Spleen (tissue), 11 donors: Measurements from ENCODE around the gene KRT12. TPM values are rescaled to one million over a fixed set of nuclear protein-coding genes. Genes with fewer than 3 reads are reported as not detected.

Experiments
- DNase-seq: peaks from one replicate; pipeline ENCODE4 v3.0.0-alpha.2; 2020
- H3K27ac ChIP-seq, 8 donors: fragments of 200-600 bp; sonication (generic) in 7 of 8; 1 replicate in 4 of 8; 2 replicates in 4 of 8; pipeline versions ENCODE4 v1.5.0 to v1.8.0; 2016 to 2021; ENCODE audit warnings: inconsistent platforms in 4 of 8, mild to moderate bottlenecking in 4 of 8, moderate library complexity in 1 of 8
- H3K27me3 ChIP-seq, 7 donors: fragments of 200-600 bp; sonication (generic) in 6 of 7; replicated peaks in 1 of 7; 1 replicate in 4 of 7; 2 replicates in 3 of 7; pipeline versions ENCODE4 v1.5.0 to v1.8.0; 2016 to 2021; ENCODE audit warnings: inconsistent platforms in 3 of 7, mild to moderate bottlenecking in 1 of 7
- H3K36me3 ChIP-seq, 6 donors: fragments of 200-600 bp; sonication (generic) in 5 of 6; 1 replicate in 4 of 6; 2 replicates in 2 of 6; pipeline versions ENCODE4 v1.5.0 to v1.8.0; 2016 to 2021; ENCODE audit warnings: inconsistent platforms in 2 of 6
- H3K4me1 ChIP-seq, 6 donors: fragments of 200-600 bp; sonication (generic) in 5 of 6; 1 replicate in 3 of 6; 2 replicates in 3 of 6; pipeline versions ENCODE4 v1.5.0 to v1.8.0; 2016 to 2021; ENCODE audit warnings: inconsistent platforms in 3 of 6
- H3K4me3 ChIP-seq, 8 donors: fragments of 200-600 bp; sonication (generic) in 7 of 8; 1 replicate in 4 of 8; 2 replicates in 4 of 8; pipeline versions ENCODE4 v1.5.0 to v1.8.0; 2016 to 2021; ENCODE audit warnings: inconsistent platforms in 4 of 8, mild to moderate bottlenecking in 4 of 8, moderate library complexity in 2 of 8
- H3K9me3 ChIP-seq, 8 donors: fragments of 200-600 bp; sonication (generic) in 7 of 8; 1 replicate in 4 of 8; 2 replicates in 4 of 8; pipeline versions ENCODE4 v1.5.0 to v1.8.0; 2016 to 2021; ENCODE audit warnings: inconsistent platforms in 4 of 8
- POLR2A ChIP-seq, 3 donors: fragments of 450-650 bp; IDR thresholded peaks; one replicate each; pipeline ENCODE4 v1.5.1; 2017; ENCODE audit warnings: antibody characterized with exemption in 3 of 3, mild to moderate bottlenecking in 1 of 3
- POLR2AphosphoS5 ChIP-seq, 3 donors: sonication (generic); formaldehyde crosslinking; IDR thresholded peaks; one replicate each; pipeline ENCODE4 v1.5.1; 2017; ENCODE audit warnings: antibody characterized with exemption in 3 of 3
- WGBS, 5 donors: extraction: QIAGEN DNeasy Blood & Tissue Kit in 3 of 5; methylation state at CpG; one replicate each; pipeline versions ENCODE4 v1.1.5 to v1.1.7; 2013 to 2018; 5-methylcytosine and 5-hydroxymethylcytosine counted together
- intact Hi-C: fragments of 100-400 bp; cut with DNase I; formaldehyde crosslinking; loops from one replicate; pipeline ENCODE4 v1.15.0; 2023; ENCODE audit warnings: low total_unique reads
- polyA plus RNA-seq, 3 donors: library from polyadenylated mRNA; stranded (reverse); fragments of 200-250 nt; gene quantifications; one replicate each; pipeline ENCODE4 v1.2.1, GENCODE V29; 2013
- total RNA-seq, 7 donors: library from RNA; depleted of rRNA in 3 of 7; stranded (reverse); fragments of >200 nt in 3 of 7; fragmentation: NEBNext Ultra II Directional in 4 of 7; extraction: Animal tissue kit (Norgen Biotek cat#: 25700) in 4 of 7; gene quantifications; one replicate each; pipeline versions ENCODE4 v1.1.0 to v1.2.1, GENCODE V29; 2016 to 2021
- TF ChIP-seq, protein P1 (sequence below), 11 experiments: fragments of 200-600 bp in 7 of 11; fragments of 450-650 bp in 4 of 11; sonication (generic) in 4 of 11; IDR thresholded peaks in 8 of 11; conservative IDR thresholded peaks in 3 of 11; 1 replicate in 7 of 11; 2 replicates in 4 of 11; pipeline versions ENCODE4 v1.4.0 to v1.8.0; 2016 to 2021; ENCODE audit warnings: antibody characterized with exemption in 11 of 11, inconsistent platforms in 4 of 11, mild to moderate bottlenecking in 1 of 11
- donor health status: healthy with polysubstance abuse.
- donor health status: DM: no; HTN: no; CAD: no; lungs with moderate emphysema.
- donor health status: DM: no; HTN: no; CAD: no.
- donor health status: Bipolar disorder and iron deficiency.
- donor health status: healthy.
- donor health status: DM: no; HTN: no; CAD: no.
- donor health status: DM: yes; HTN: yes; CAD: no.

The KRT12 gene
- total and polyA plus RNA-seq, 10 donors: not detected

DNA sequence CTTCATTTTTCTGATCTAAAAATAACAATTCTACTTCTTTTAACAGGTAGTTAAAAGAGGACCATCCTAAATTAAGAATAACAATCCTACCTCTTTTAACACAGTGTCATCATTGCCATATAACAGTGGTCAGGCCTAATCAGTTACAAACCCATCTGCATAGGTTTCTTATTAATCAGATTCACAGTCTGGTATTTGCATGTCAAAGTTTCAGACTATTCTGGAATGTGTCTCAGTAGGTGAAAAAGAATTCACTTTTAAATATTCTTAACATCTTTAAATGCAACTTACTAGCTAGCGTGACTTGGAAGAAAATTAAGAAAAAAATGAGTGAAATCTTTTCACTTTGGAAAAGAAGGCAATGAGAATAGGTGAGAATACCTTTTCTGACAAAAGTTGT lies 6.8 kb upstream of the KRT12 start:
- H3K4me1 ChIP-seq: no peaks in the 10 kb centered on the region
- no peaks in the 10 kb centered on the region for H3K9me3 ChIP-seq
- H3K27ac ChIP-seq: no peak overlapping the region
- TF ChIP-seq, protein P1, sequence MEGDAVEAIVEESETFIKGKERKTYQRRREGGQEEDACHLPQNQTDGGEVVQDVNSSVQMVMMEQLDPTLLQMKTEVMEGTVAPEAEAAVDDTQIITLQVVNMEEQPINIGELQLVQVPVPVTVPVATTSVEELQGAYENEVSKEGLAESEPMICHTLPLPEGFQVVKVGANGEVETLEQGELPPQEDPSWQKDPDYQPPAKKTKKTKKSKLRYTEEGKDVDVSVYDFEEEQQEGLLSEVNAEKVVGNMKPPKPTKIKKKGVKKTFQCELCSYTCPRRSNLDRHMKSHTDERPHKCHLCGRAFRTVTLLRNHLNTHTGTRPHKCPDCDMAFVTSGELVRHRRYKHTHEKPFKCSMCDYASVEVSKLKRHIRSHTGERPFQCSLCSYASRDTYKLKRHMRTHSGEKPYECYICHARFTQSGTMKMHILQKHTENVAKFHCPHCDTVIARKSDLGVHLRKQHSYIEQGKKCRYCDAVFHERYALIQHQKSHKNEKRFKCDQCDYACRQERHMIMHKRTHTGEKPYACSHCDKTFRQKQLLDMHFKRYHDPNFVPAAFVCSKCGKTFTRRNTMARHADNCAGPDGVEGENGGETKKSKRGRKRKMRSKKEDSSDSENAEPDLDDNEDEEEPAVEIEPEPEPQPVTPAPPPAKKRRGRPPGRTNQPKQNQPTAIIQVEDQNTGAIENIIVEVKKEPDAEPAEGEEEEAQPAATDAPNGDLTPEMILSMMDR (IDR thresholded peaks at IDR 0.05 in 8 of 11, conservative IDR thresholded peaks at IDR 0.05 in 3 of 11): no peak
- no peak for TF ChIP-seq POLR2AphosphoS5 (IDR thresholded peaks at IDR 0.05)
- no peak for DNase-seq
- H3K27me3 ChIP-seq: peaks cover 0 to 6% (median 0%) of the 10 kb centered on the region in 7 donors
- no peaks in the 10 kb centered on the region for H3K36me3 ChIP-seq
- no peak overlapping the region for H3K4me3 ChIP-seq
- intact Hi-C loops: no loop called here
- WGBS, 5 donors: 70 to 95% (median 92%) methylated on average over 1 of the region's 1 CpG

DNA sequence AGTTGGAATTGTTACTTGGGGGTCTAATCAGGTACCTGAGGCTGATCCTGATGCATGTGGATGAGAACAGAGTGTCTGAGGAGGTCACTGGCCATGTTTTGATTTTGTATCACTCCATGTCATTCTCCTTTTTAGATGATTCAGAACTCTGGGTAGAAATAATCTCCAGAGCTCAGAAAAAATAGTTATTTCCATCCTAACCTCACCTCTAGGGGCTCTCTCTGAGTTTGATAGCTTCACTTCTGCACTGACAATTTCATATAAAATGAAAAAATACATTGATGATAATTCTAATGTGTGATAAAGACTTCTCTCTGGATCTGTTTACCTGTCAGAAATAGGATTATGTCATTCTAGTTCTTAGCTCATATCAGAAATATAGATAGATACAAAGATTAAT lies 6.2 kb upstream of the KRT12 start:
- TF ChIP-seq, protein P1 (IDR thresholded peaks at IDR 0.05 in 8 of 11, conservative IDR thresholded peaks at IDR 0.05 in 3 of 11): no peak
- no peak for TF ChIP-seq POLR2AphosphoS5 (IDR thresholded peaks at IDR 0.05)
- TF ChIP-seq POLR2A (IDR thresholded peaks at IDR 0.05): no peak
- no peak for DNase-seq
- H3K36me3 ChIP-seq: no peaks in the 10 kb centered on the region
- H3K27ac ChIP-seq: no peak overlapping the region
- no peaks in the 10 kb centered on the region for H3K4me1 ChIP-seq
- intact Hi-C loops: no loop called here
- H3K9me3 ChIP-seq: no peaks in the 10 kb centered on the region
- peaks cover 0 to 6% (median 0%) of the 10 kb centered on the region in 7 donors for H3K27me3 ChIP-seq
- H3K4me3 ChIP-seq: no peak overlapping the region

DNA sequence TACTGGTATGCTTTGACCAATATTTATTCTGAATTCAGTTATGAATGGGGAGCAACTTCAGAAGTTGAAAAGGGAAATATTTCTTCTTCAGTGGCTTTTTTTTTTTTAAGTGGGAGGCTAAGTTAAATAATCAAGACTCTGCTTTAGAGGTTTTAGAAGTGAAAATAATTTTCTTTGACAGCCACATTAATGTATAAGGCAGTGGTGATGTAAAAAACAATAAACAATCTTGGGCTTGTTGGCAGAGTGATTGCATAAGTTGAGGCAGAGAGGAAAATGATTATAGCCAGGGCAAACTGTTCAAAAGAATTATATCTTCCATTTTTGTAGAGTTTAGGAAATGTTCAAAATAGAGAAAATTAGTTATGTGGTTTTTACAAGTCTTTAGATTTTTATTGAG lies 5.4 kb upstream of the KRT12 start:
- Histone ChIP-seq H3K4me1 (no peaks in the 10 kb centered on the region), H3K27ac (no peak overlapping the region), H3K36me3 (no peaks in the 10 kb centered on the region), H3K9me3 (no peaks in the 10 kb centered on the region), H3K27me3 (peaks cover 0 to 6% (median 0%) of the 10 kb centered on the region in 7 donors), H3K4me3 (no peak overlapping the region)
- intact Hi-C loops: no loop called here
- TF ChIP-seq, protein P1 (IDR thresholded peaks at IDR 0.05 in 8 of 11, conservative IDR thresholded peaks at IDR 0.05 in 3 of 11): no peak
- TF ChIP-seq POLR2AphosphoS5 (IDR thresholded peaks at IDR 0.05) (no peak), POLR2A (IDR thresholded peaks at IDR 0.05) (no peak)
- no peak for DNase-seq

DNA sequence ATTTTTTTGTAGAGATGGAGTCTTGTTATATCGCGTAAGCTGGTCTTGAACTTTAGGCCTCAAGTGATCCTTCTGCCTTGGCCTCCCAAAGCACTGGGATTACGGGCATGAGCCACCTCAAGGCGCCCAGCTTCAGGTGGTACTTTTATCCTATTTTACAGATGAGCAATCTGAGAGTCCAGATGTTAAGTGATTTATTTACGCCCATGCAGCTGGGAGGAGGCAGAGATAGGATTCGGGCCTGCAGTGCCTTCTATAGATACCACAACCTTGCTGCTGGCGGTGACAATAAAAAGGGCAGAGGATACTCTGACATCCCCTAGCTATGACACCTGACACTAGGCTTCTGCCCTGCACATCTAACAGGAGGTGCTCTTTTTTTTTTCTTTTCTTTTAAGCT lies 4.3 kb upstream of the KRT12 start:
- TF ChIP-seq POLR2A (IDR thresholded peaks at IDR 0.05) (no peak), POLR2AphosphoS5 (IDR thresholded peaks at IDR 0.05) (no peak)
- TF ChIP-seq, protein P1 (IDR thresholded peaks at IDR 0.05 in 8 of 11, conservative IDR thresholded peaks at IDR 0.05 in 3 of 11): no peak
- no peak overlapping the region for H3K27ac ChIP-seq
- peaks cover 0 to 13% (median 0%) of the 10 kb centered on the region in 7 donors for H3K27me3 ChIP-seq
- DNase-seq: no peak
- H3K36me3 ChIP-seq: no peaks in the 10 kb centered on the region
- intact Hi-C loops: no loop called here
- no peaks in the 10 kb centered on the region for H3K4me1 ChIP-seq
- H3K4me3 ChIP-seq: no peak overlapping the region
- 88 to 97% (median 96%) methylated on average over 7 of the region's 7 CpGs for WGBS, 5 donors
- H3K9me3 ChIP-seq: no peaks in the 10 kb centered on the region
